Loucy (cell line): ENCODE results near the gene HOPX.
A peak's percentile ranks its signal among the peaks of the same experiment; 100 is the strongest.

Experiments used
- H2AFZ ChIP-seq: fragments of 200-600 bp; sonication (generic); 2 replicates; pipeline ENCODE4 v1.6.0; 2016; ENCODE audit warnings: antibody characterized with exemption, mild to moderate bottlenecking, low read length, moderate library complexity
- H3F3A ChIP-seq: fragments of 200-600 bp; 2 replicates; pipeline ENCODE4 v1.6.0; 2016; ENCODE audit warnings: antibody characterized with exemption, low read depth, mild to moderate bottlenecking
- H3K27me3 ChIP-seq: fragments of 200-600 bp; sonication (generic); 2 replicates; pipeline ENCODE4 v1.6.1; 2014; ENCODE audit warnings: low read length, mild to moderate bottlenecking; ENCODE audit not compliant: insufficient read depth, poor library complexity, severe bottlenecking
- H3K36me3 ChIP-seq: fragments of 200-600 bp; sonication (generic); 2 replicates; pipeline ENCODE4 v1.6.1; 2016; ENCODE audit warnings: low read length; ENCODE audit not compliant: insufficient read depth
- H3K4me1 ChIP-seq: fragments of 200-600 bp; sonication (generic); 2 replicates; pipeline ENCODE4 v1.5.1; 2014; ENCODE audit warnings: low read length, mild to moderate bottlenecking; ENCODE audit not compliant: insufficient read depth, poor library complexity, severe bottlenecking
- H3K4me2 ChIP-seq: fragments of 200-600 bp; sonication (generic); 2 replicates; pipeline ENCODE4 v1.6.0; 2014; ENCODE audit warnings: antibody characterized with exemption, low read length, low read depth, mild to moderate bottlenecking; ENCODE audit not compliant: poor library complexity, severe bottlenecking
- H3K4me3 ChIP-seq: fragments of 200-600 bp; sonication (generic); 2 replicates; pipeline ENCODE4 v1.5.1; 2014; ENCODE audit warnings: low read length, mild to moderate bottlenecking, mixed read lengths; ENCODE audit not compliant: poor library complexity, severe bottlenecking
- H3K79me2 ChIP-seq: fragments of 200-600 bp; sonication (generic); 2 replicates; pipeline ENCODE4 v1.6.1; 2014; ENCODE audit warnings: low read length; ENCODE audit not compliant: insufficient read depth
- H3K9ac ChIP-seq: fragments of 200-600 bp; sonication (generic); 2 replicates; pipeline ENCODE4 v1.6.0; 2014; ENCODE audit warnings: mild to moderate bottlenecking, low read depth, low read length, moderate library complexity; ENCODE audit not compliant: poor library complexity, severe bottlenecking
- H3K9me2 ChIP-seq: fragments of 200-600 bp; sonication (generic); replicated peaks from 2 replicates; pipeline ENCODE4 v1.6.1; 2016; ENCODE audit warnings: low read depth, low read length, mixed read lengths
- H3K9me3 ChIP-seq: fragments of 200-600 bp; sonication (generic); 2 replicates; pipeline ENCODE4 v1.6.1; 2014; ENCODE audit warnings: mild to moderate bottlenecking, antibody characterized with exemption, low read length, low read depth; ENCODE audit not compliant: insufficient read depth
- H4K20me1 ChIP-seq: fragments of 200-600 bp; sonication (generic); 2 replicates; pipeline ENCODE4 v1.6.0; 2014; ENCODE audit warnings: antibody characterized with exemption, low read length, mild to moderate bottlenecking; ENCODE audit not compliant: insufficient read depth, poor library complexity, severe bottlenecking
- EZH2phosphoT487 ChIP-seq: fragments of 200-600 bp; IDR thresholded peaks from 2 replicates; pipeline ENCODE4 v1.6.1; 2018; ENCODE audit warnings: antibody characterized with exemption, mild to moderate bottlenecking, moderate library complexity, borderline replicate concordance
- TF ChIP-seq, protein P1 (sequence below): fragments of 200-600 bp; sonication (generic); conservative IDR thresholded peaks from 2 replicates; pipeline ENCODE4 v1.5.1; 2014; ENCODE audit warnings: mild to moderate bottlenecking, antibody characterized with exemption, low read length

Gene HOPX

GRCh38 chr4:56652196-56652595 is 28.9 kb downstream of the HOPX start:
- no peaks in the 10 kb centered on the region for H3K9me3 ChIP-seq
- H3K36me3 ChIP-seq: no peaks in the 10 kb centered on the region
- TF ChIP-seq, protein P1, sequence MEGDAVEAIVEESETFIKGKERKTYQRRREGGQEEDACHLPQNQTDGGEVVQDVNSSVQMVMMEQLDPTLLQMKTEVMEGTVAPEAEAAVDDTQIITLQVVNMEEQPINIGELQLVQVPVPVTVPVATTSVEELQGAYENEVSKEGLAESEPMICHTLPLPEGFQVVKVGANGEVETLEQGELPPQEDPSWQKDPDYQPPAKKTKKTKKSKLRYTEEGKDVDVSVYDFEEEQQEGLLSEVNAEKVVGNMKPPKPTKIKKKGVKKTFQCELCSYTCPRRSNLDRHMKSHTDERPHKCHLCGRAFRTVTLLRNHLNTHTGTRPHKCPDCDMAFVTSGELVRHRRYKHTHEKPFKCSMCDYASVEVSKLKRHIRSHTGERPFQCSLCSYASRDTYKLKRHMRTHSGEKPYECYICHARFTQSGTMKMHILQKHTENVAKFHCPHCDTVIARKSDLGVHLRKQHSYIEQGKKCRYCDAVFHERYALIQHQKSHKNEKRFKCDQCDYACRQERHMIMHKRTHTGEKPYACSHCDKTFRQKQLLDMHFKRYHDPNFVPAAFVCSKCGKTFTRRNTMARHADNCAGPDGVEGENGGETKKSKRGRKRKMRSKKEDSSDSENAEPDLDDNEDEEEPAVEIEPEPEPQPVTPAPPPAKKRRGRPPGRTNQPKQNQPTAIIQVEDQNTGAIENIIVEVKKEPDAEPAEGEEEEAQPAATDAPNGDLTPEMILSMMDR: no peak
- TF ChIP-seq EZH2phosphoT487: no peak
- peak overlapping the region; percentile 73 for H3K4me2 ChIP-seq
- H2AFZ ChIP-seq: no peak overlapping the region
- H3K9ac ChIP-seq: no peak overlapping the region
- peaks cover 65% of the 10 kb centered on the region for H3K4me1 ChIP-seq
- H3F3A ChIP-seq: peaks cover 3% of the 10 kb centered on the region; the same call in 1 of the 2 replicates
- no peaks in the 10 kb centered on the region for H3K9me2 ChIP-seq
- no peaks in the 10 kb centered on the region for H3K27me3 ChIP-seq
- no peak overlapping the region for H3K4me3 ChIP-seq
- H4K20me1 ChIP-seq: no peaks in the 10 kb centered on the region
- H3K79me2 ChIP-seq: no peaks in the 10 kb centered on the region

GRCh38 chr4:56651056-56651350 is 30.1 kb downstream of the HOPX start:
- Histone ChIP-seq H3K4me1 (peaks cover 61% of the 10 kb centered on the region), H3K9ac (peak overlapping the region; percentile 14), H3K27me3 (no peaks in the 10 kb centered on the region), H3K9me2 (no peaks in the 10 kb centered on the region), H3K36me3 (no peaks in the 10 kb centered on the region), H3K9me3 (peaks cover 7% of the 10 kb centered on the region), H2AFZ (no peak overlapping the region), H3K4me3 (peak overlapping the region; percentile 11), H4K20me1 (no peaks in the 10 kb centered on the region), H3F3A (peaks cover 3% of the 10 kb centered on the region; the same call in 1 of the 2 replicates), H3K79me2 (no peaks in the 10 kb centered on the region), H3K4me2 (peak overlapping the region; percentile 43)
- no peak for TF ChIP-seq EZH2phosphoT487
- TF ChIP-seq, protein P1: no peak

- Histone ChIP-seq H3K9me2 (no peaks in the 10 kb centered on the region), H3K36me3 (no peaks in the 10 kb centered on the region), H3K79me2 (no peaks in the 10 kb centered on the region), H3F3A (peaks cover 3% of the 10 kb centered on the region; the same call in 1 of the 2 replicates), H3K9me3 (peaks cover 7% of the 10 kb centered on the region), H3K27me3 (no peaks in the 10 kb centered on the region), H4K20me1 (no peaks in the 10 kb centered on the region), H2AFZ (peak overlapping the region; percentile 44), H3K4me2 (peak overlapping the region; percentile 43), H3K4me1 (peaks cover 61% of the 10 kb centered on the region), H3K9ac (peak overlapping the region; percentile 14), H3K4me3 (peak overlapping the region; percentile 11)
- TF ChIP-seq EZH2phosphoT487: no peak
- TF ChIP-seq, protein P1: peak; percentile 51
Measured at GRCh38 chr4:56650262-56651055, 30.6 kb downstream of the HOPX start.
